HepG2 (cell line): Measurements from ENCODE around the gene ZFAND2B. TPM values are rescaled to one million over a fixed set of nuclear protein-coding genes. Genes with fewer than 3 reads are reported as not detected.
A peak's percentile ranks its signal among the peaks of the same experiment; 100 is the strongest.

ENCODE experiments used
- ARID5B ChIP-seq: IDR thresholded peaks from 2 replicates; pipeline ENCODE4 v1.4.0; 2020; ENCODE audit warnings: mild to moderate bottlenecking, missing genetic modification reagents
- CAMTA2 ChIP-seq: sonication (generic); formaldehyde crosslinking; IDR thresholded peaks from 2 replicates; pipeline ENCODE4 v1.4.0; 2020; ENCODE audit warnings: mild to moderate bottlenecking, missing genetic modification reagents, borderline replicate concordance
- CCAR2 ChIP-seq: fragments of 200-400 bp; formaldehyde crosslinking; optimal IDR thresholded peaks from 2 replicates; pipeline ENCODE3; 2018; ENCODE audit warnings: low read depth, mild to moderate bottlenecking, low read length, moderate library complexity
- DBP ChIP-seq: sonication (generic); formaldehyde crosslinking; IDR thresholded peaks from 2 replicates; pipeline ENCODE4 v1.4.0; 2020; ENCODE audit warnings: missing genetic modification reagents; ENCODE audit errors: not compliant biosample characterization
- ELF4 ChIP-seq: sonication (generic); formaldehyde crosslinking; IDR thresholded peaks from 2 replicates; pipeline ENCODE4 v1.5.0; 2020; ENCODE audit warnings: missing genetic modification reagents, mild to moderate bottlenecking, moderate library complexity, borderline replicate concordance
- GFI1 ChIP-seq: sonication (generic); formaldehyde crosslinking; IDR thresholded peaks from 2 replicates; pipeline ENCODE4 v1.5.0; 2020; ENCODE audit warnings: missing genetic modification reagents, mild to moderate bottlenecking, borderline replicate concordance
- GLI4 ChIP-seq: sonication (generic); formaldehyde crosslinking; IDR thresholded peaks from 2 replicates; pipeline ENCODE4 v1.5.1; 2020; ENCODE audit warnings: missing genetic modification reagents, mild to moderate bottlenecking, moderate library complexity, borderline replicate concordance
- GLMP ChIP-seq: sonication (generic); formaldehyde crosslinking; IDR thresholded peaks from 2 replicates; pipeline ENCODE4 v1.9.0; 2021; ENCODE audit warnings: missing genetic modification reagents, mild to moderate bottlenecking, borderline replicate concordance
- HOMEZ ChIP-seq: IDR thresholded peaks from 2 replicates; pipeline ENCODE4 v1.6.1; 2016; ENCODE audit warnings: low read depth
- KLF9 ChIP-seq: IDR thresholded peaks from 2 replicates; pipeline ENCODE4 v1.6.1; 2016; ENCODE audit warnings: low read depth
- MAFF ChIP-seq: IDR thresholded peaks from 2 replicates; pipeline ENCODE4 v1.6.1; 2011; ENCODE audit warnings: low read depth, low read length, improper control_type of control experiment
- NAIF1 ChIP-seq: sonication (generic); formaldehyde crosslinking; IDR thresholded peaks from 2 replicates; pipeline ENCODE4 v1.5.0; 2020; ENCODE audit warnings: mild to moderate bottlenecking, missing genetic modification reagents, borderline replicate concordance
- SNRNP70 ChIP-seq: fragments of 200-400 bp; formaldehyde crosslinking; IDR thresholded peaks from 2 replicates; pipeline ENCODE4 v1.6.1; 2017; ENCODE audit warnings: mild to moderate bottlenecking, low read depth, low read length, moderate library complexity
- XRCC5 ChIP-seq: fragments of 200-400 bp; formaldehyde crosslinking; optimal IDR thresholded peaks from 2 replicates; pipeline ENCODE3; 2017; ENCODE audit warnings: mild to moderate bottlenecking, low read length
- ZNF546 ChIP-seq: sonication (generic); formaldehyde crosslinking; conservative IDR thresholded peaks from 2 replicates; pipeline ENCODE4 v1.8.1; 2023; ENCODE audit warnings: mild to moderate bottlenecking, missing genetic modification reagents
- ZNF678 ChIP-seq: sonication (generic); formaldehyde crosslinking; IDR thresholded peaks from 2 replicates; pipeline ENCODE4 v1.4.0; 2020; ENCODE audit warnings: mild to moderate bottlenecking, missing genetic modification reagents
- ZNF720 ChIP-seq: sonication (generic); formaldehyde crosslinking; IDR thresholded peaks from 2 replicates; pipeline ENCODE4 v1.4.0; 2020; ENCODE audit warnings: missing genetic modification reagents
- ZNF776 ChIP-seq: sonication (generic); formaldehyde crosslinking; IDR thresholded peaks from 2 replicates; pipeline ENCODE4 v1.4.0; 2020; ENCODE audit warnings: mild to moderate bottlenecking, missing genetic modification reagents
- ZNF788 ChIP-seq: sonication (generic); formaldehyde crosslinking; IDR thresholded peaks from 2 replicates; pipeline ENCODE4 v1.5.0; 2020; ENCODE audit warnings: mild to moderate bottlenecking, missing genetic modification reagents, borderline replicate concordance
- ZUFSP ChIP-seq: sonication (generic); formaldehyde crosslinking; IDR thresholded peaks from 2 replicates; pipeline ENCODE4 v1.9.0; 2021; ENCODE audit warnings: missing genetic modification reagents, mild to moderate bottlenecking, borderline replicate concordance
- polyA plus RNA-seq, 8 experiments: library from polyadenylated mRNA; depleted of rRNA in 3 of 8; stranded (reverse) in 7 of 8; unstranded in 1 of 8; fragments of >200 nt; fragmentation: Illumina TruSeq in 4 of 8; extraction: Trizol in 4 of 8; gene quantifications; 2 replicates each; pipeline versions ENCODE4 v1.2.1 to v1.2.3, GENCODE V29; 2011 to 2016; ENCODE audit warnings: low read depth in 4 of 8, missing spikeins in 1 of 8, mixed read lengths in 1 of 8; ENCODE audit not compliant: insufficient read depth in 1 of 8
- total RNA-seq, 5 experiments: library from RNA; depleted of rRNA; stranded (reverse); fragments of >200 nt; fragmentation: Illumina TruSeq; extraction: Trizol; gene quantifications; 2 replicates each; pipeline ENCODE4 v1.2.3, GENCODE V29; 2016; ENCODE audit warnings: low read depth in 1 of 5

Gene ZFAND2B
- total and polyA plus RNA-seq, 2 of the 13 experiments (the other 11 are each of a cell fraction or from before 2014, with no cell fraction given) = 53.3 to 115 TPM

GRCh38 chr2:219177552-219178376, 28.8 kb upstream of the ZFAND2B start, which contains the start of gene RETREG2 (continued):
- TF ChIP-seq ARID5B (CRISPR knock-in tag) = peak; percentile 49; the same call in 1 of the 2 replicates
- TF ChIP-seq GFI1 = peak; percentile 62
- no peak for TF ChIP-seq CCAR2
- TF ChIP-seq HOMEZ (CRISPR knock-in tag) = no peak; the same call in 1 of the 2 replicates
- peak; percentile 81; the same call in 1 of the 2 replicates for TF ChIP-seq ZNF788 (CRISPR knock-in tag)
- no peak for TF ChIP-seq SNRNP70
- peak; percentile 73 for TF ChIP-seq XRCC5
- TF ChIP-seq DBP (CRISPR knock-in tag) = no peak
- peak; percentile 55 for TF ChIP-seq ZNF678
- TF ChIP-seq GLMP (CRISPR knock-in tag) = no peak
- TF ChIP-seq ZUFSP (CRISPR knock-in tag) = no peak
- peak; percentile 56 for TF ChIP-seq CAMTA2
- TF ChIP-seq ZNF720 (CRISPR knock-in tag) = no peak
- TF ChIP-seq ZNF546 (CRISPR knock-in tag) = peak; percentile 67
- no peak for TF ChIP-seq NAIF1 (CRISPR knock-in tag)
- TF ChIP-seq MAFF = no peak
- no peak for TF ChIP-seq ELF4 (CRISPR knock-in tag)
- peak; percentile 95; the same call in 1 of the 2 replicates for TF ChIP-seq ZNF776 (CRISPR knock-in tag)
- TF ChIP-seq KLF9 (CRISPR knock-in tag) = no peak
- TF ChIP-seq GLI4 = no peak
